ENCODE measurements around the gene MRAS.

DNA sequence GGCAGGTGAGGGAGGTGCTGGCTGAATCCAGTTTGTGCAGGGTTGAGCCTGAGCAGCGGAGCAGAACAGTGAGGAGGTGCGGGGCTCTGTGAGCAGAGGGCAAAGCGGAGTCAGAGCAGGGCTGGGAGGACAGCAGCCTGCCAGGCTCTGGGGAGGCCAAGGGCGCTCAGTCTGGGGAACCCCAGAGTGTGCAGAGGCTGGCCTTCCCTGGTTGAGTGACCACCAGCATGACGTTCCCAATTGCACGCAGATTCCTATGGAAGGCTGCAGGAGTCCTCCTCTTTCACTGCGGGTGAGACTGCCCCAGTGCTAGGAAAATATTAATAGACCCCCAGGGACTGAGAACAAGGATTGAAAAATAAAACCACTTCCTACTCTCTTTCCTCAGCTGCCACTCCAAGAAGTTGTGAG, 13.2 kb downstream of the MRAS start:
- TF ChIP-seq CTCF (IDR thresholded peaks at IDR 0.05; ENCODE audit: insufficient read depth, low read depth, low read length), result no peak
- no peak for TF ChIP-seq EZH2 (IDR thresholded peaks at IDR 0.05; ENCODE audit: insufficient read depth, low read length)
